ENCODE data around the gene SCP2. TPM values are rescaled to one million over a fixed set of nuclear protein-coding genes. Genes with fewer than 3 reads are reported as not detected.

The SCP2 gene
- total and polyA plus RNA-seq, 7 donors, result 124 to 792 (median 176) TPM

DNA sequence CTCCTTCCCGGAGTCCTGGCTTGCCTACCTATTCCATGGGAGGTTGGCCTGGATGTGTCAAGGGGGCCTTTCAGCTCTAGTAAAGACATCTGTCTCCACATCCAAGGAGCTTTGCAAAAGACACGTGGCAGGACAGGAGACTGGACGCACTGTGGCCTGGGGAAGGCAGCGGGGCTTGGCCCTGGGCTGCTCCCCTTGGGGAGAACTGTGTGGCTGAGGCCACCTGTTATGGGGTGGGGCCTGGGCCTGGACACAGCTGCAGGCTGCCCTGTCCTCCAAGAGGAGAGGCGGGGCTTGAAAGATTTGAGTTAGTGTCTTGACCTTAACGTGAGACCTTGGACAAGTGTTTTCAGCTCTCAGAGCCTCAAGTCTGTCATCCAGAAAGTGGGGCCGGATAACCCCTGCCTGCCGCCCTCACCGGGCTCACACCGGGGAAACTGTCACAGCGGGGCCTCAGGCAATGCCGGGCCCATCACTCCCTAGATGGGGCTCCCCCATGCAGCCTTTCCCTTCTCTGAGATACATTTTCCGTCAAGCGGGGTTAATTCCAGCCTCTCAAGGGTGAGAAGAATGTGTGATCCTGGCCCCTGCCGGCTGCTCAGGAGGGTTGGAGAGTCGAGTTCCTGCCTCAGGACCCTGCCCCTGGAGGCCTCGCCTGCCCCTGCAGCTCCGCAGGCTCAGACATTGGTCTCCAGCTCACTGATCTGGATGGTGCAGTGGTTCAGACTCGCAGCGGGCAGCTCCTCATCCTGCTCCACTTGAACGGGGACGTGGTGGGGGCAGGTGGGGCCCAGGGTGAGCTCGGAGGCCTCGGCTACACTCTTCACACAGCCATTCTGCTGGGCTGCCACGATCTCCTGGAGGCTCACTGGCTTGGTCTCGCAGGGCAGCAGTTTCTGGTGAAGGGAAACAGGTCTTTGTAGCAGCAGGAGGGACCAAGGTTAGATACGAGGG, 160.5 kb downstream of the SCP2 start:
- no peak overlapping the region for H3K27ac ChIP-seq
- peaks cover 5 to 36% (median 15%) of the 10 kb centered on the region in 4 donors for H3K36me3 ChIP-seq
- peaks cover 0 to 25% (median 0%) of the 10 kb centered on the region in 4 donors for H3K4me1 ChIP-seq
- DNase-seq, result no peak
- whole genome bisulfite sequencing, 2 donors, result 90 to 91% methylated on average over 27 of the region's 27 CpGs
- no peak overlapping the region for H3K4me3 ChIP-seq
- H3K9me3 ChIP-seq, result no peaks in the 10 kb centered on the region
- intact Hi-C loops (cut with DNase I), result no loop called here
- H3K27me3 ChIP-seq, result no peaks in the 10 kb centered on the region
- TF ChIP-seq POLR2AphosphoS5 (IDR thresholded peaks at IDR 0.05), result no peak
- no peak for TF ChIP-seq POLR2A (IDR thresholded peaks at IDR 0.05)
- no peak for TF ChIP-seq EP300 (IDR thresholded peaks at IDR 0.05)
- TF ChIP-seq, protein P1, sequence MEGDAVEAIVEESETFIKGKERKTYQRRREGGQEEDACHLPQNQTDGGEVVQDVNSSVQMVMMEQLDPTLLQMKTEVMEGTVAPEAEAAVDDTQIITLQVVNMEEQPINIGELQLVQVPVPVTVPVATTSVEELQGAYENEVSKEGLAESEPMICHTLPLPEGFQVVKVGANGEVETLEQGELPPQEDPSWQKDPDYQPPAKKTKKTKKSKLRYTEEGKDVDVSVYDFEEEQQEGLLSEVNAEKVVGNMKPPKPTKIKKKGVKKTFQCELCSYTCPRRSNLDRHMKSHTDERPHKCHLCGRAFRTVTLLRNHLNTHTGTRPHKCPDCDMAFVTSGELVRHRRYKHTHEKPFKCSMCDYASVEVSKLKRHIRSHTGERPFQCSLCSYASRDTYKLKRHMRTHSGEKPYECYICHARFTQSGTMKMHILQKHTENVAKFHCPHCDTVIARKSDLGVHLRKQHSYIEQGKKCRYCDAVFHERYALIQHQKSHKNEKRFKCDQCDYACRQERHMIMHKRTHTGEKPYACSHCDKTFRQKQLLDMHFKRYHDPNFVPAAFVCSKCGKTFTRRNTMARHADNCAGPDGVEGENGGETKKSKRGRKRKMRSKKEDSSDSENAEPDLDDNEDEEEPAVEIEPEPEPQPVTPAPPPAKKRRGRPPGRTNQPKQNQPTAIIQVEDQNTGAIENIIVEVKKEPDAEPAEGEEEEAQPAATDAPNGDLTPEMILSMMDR (IDR thresholded peaks at IDR 0.05), result no peak

DNA sequence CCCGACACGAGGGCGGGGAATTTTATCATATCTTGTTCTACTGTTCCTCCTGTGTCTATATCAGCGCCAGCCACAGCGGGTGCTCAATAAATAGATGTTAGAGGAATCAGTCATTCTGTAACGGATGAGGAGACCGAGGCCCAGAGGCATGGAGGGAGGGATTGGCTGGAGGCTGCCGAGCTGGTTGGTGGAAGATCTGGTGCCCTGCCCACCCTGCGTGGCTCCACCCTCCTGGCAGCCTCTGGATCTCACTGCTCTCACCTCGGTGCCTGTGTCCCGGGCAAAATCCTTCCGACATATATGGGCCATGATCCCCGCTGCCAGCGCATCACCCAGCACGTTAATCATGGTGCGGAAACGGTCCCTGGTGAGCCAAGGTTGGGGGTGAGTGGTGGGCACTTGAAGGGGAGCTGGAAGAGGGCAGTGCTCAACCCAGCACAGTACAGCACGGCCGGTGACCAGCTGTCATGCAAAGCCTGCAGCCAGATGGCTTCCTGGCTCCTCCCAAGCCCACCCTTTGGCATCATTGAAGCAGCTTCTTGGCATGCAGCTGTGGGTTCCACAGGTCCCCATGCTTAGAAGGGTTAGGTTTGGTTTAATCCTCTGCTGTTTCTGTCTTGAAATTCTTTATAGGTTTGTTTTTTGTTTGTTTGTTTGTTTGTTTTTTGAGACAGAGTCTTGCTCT, 161.7 kb downstream of the SCP2 start:
- H3K9me3 ChIP-seq, result no peaks in the 10 kb centered on the region
- H3K27ac ChIP-seq, result no peak overlapping the region
- no peak for DNase-seq
- intact Hi-C loops (cut with DNase I), result no loop called here
- TF ChIP-seq, protein P1 (IDR thresholded peaks at IDR 0.05), result no peak
- TF ChIP-seq POLR2AphosphoS5 (IDR thresholded peaks at IDR 0.05) (no peak), EP300 (IDR thresholded peaks at IDR 0.05) (no peak), POLR2A (IDR thresholded peaks at IDR 0.05) (no peak)
- H3K27me3 ChIP-seq, result no peaks in the 10 kb centered on the region
- WGBS, 2 donors, result 86 to 89% methylated on average over 19 of the region's 19 CpGs
- H3K4me1 ChIP-seq, result peaks cover 0 to 25% (median 0%) of the 10 kb centered on the region in 4 donors
- peaks cover 4 to 25% (median 13%) of the 10 kb centered on the region in 4 donors for H3K36me3 ChIP-seq
- H3K4me3 ChIP-seq, result no peak overlapping the region

DNA sequence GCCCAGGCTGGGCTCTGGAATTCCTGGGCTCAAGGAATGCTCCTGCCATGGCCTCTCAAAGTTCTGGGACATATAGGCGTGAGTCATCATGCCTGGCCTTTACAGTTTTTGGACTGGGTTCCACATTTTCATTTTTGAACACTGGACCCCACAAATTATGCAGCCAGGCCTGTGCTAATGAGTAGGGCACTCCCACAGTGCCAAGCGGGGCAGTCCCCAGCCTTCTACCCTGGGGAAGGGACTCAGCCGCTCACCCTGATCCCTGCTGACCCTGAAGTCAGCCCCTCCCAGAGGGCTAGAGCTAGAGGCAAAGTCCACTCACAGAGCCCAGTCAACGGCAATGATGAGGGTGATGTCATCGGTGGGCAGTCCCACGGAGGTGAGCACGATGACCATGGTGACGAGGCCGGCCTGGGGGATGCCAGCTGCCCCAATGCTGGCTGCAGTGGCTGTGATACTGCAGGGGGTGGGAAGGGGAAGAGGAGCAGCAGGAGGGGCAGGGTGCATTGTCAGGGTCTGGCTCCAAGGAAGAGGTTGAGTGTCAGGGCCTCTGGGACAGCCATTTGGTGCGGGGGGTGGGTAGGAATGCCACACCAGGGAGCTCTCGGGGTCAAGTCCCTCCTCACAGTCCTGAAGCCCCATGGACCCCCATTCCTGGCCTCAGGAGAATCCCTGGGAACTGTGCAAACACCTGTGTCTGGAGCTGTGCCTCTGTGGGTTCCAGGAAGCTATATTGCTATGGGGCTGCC, 162.6 kb downstream of the SCP2 start:
- Histone ChIP-seq H3K27me3 (no peaks in the 10 kb centered on the region), H3K9me3 (no peaks in the 10 kb centered on the region), H3K27ac (peak overlapping the region in 1 of 4 donors; percentile 11), H3K4me1 (peaks cover 0 to 25% (median 0%) of the 10 kb centered on the region in 4 donors), H3K36me3 (peaks cover 4 to 16% (median 9%) of the 10 kb centered on the region in 4 donors), H3K4me3 (no peak overlapping the region)
- intact Hi-C loops (cut with DNase I), result no loop called here
- no peak for DNase-seq
- WGBS, 2 donors, result 48 to 78% methylated on average over 11 of the region's 11 CpGs
- TF ChIP-seq POLR2A (IDR thresholded peaks at IDR 0.05), result no peak
- TF ChIP-seq, protein P1 (IDR thresholded peaks at IDR 0.05), result no peak
- TF ChIP-seq EP300 (IDR thresholded peaks at IDR 0.05), result no peak
- no peak for TF ChIP-seq POLR2AphosphoS5 (IDR thresholded peaks at IDR 0.05)

DNA sequence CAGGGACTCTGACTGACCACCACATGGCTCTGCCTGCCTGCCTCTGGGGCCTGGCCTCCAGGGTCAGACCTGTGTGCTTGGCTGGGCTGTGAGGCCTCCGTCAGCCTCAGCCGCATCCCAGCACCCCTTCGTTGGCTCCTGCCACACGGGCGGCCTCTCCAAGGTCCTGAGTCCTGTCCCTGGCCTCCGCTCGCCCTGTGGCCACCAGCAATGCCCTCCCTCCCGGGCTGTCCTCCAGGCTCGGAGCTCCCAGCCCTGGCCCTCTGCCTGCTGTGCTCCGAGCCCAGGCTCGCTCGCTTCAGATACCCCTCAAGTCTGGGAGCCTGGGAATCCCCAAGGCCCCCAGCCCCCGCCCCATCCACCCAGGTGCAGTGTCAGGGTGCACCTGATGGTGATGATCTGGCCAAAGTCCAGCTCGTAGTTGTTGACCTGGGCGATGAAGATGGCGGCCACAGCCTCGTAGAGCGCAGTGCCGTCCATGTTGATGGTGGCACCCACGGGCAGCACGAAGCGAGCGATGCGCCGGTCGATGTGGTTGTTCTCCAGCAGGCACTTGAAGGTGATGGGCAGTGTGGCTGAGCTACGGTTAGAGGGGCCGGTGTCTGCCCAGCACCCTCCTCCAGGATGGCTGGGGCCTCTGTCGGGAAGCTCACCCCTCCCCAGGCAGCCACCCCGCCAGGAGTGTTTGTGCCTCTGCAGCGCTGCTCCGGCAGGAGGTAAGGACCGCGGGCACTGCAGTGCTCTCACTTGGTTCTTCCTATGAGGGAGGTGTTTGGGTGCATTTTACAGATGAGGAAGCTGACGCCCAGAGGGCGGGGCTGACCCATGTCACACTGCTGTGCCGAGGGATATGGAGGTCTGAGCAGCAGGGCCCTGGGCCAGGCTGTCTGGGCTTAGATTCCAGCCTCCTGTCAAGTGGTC, 163.4 kb downstream of the SCP2 start:
- intact Hi-C loops (cut with DNase I), result no loop called here
- DNase-seq, result no peak
- H3K4me1 ChIP-seq, result peaks cover 0 to 25% (median 0%) of the 10 kb centered on the region in 4 donors
- 82 to 85% methylated on average over 37 of the region's 37 CpGs for WGBS, 2 donors
- peak overlapping the region in 1 of 4 donors; percentile 11 for H3K27ac ChIP-seq
- TF ChIP-seq EP300 (IDR thresholded peaks at IDR 0.05), result no peak
- no peak for TF ChIP-seq POLR2AphosphoS5 (IDR thresholded peaks at IDR 0.05)
- TF ChIP-seq POLR2A (IDR thresholded peaks at IDR 0.05), result no peak
- TF ChIP-seq, protein P1 (IDR thresholded peaks at IDR 0.05), result no peak
- no peak overlapping the region for H3K4me3 ChIP-seq
- H3K36me3 ChIP-seq, result peaks cover 0 to 7% (median 1%) of the 10 kb centered on the region in 4 donors
- no peaks in the 10 kb centered on the region for H3K27me3 ChIP-seq
- H3K9me3 ChIP-seq, result no peaks in the 10 kb centered on the region
